ENCODE results near the gene COMMD1. TPM values are rescaled to one million over a fixed set of nuclear protein-coding genes. Genes with fewer than 3 reads are reported as not detected.
"Not testable (repeated sequence)": the region's sequence is repeated elsewhere in the genome, so short reads cannot be mapped to it uniquely, and the experiment has no call there.

The COMMD1 gene
- 10 to 100 TPM; 32.3 to 50.4 (median 44.2) TPM for total RNA-seq

- 0% methylated on average over 4 to 21 of the region's 33 CpGs for WGBS, 2 donors (ENCODE audit: low coverage in 1 of 2)
- H3K27me3 ChIP-seq: no peaks in the 10 kb centered on the region
- peaks cover 0 to 40% (median 7%) of the 10 kb centered on the region in 3 donors for H3K4me1 ChIP-seq
- peak; percentile 93 for ATAC-seq
- H3K36me3 ChIP-seq: peaks cover 0 to 3% of the 10 kb centered on the region in 2 donors
- H3K27ac ChIP-seq: peak within 1 kb of the TSS; percentile 26 to 87 (median 78)
- no peaks in the 10 kb centered on the region for H3K9me3 ChIP-seq
- peak within 1 kb of the TSS; percentile 59 to 82 for H3K4me3 ChIP-seq
- TF ChIP-seq EP300 (IDR thresholded peaks at IDR 0.05): no peak
- peak; percentile 49 to 54 for TF ChIP-seq POLR2A (IDR thresholded peaks at IDR 0.05)
- TF ChIP-seq POLR2AphosphoS5 (IDR thresholded peaks at IDR 0.05): peak; percentile 55
- no peak for TF ChIP-seq CTCF (IDR thresholded peaks at IDR 0.05)
These were observed at the start of gene COMMD1 for GRCh38 chr2:61905372-61906185. COMMD1 (plus strand) TSS chr2:61905674; CDS start chr2:61905679, 5 bp downstream.

- no peak for ATAC-seq
- Histone ChIP-seq H3K4me1 (peaks cover 0 to 17% (median 3%) of the 10 kb centered on the region in 3 donors), H3K36me3 (no peaks in the 10 kb centered on the region), H3K9me3 (no peaks in the 10 kb centered on the region), H3K27me3 (no peaks in the 10 kb centered on the region), H3K4me3 (no peak overlapping the region), H3K27ac (no peak overlapping the region)
- TF ChIP-seq CTCF (IDR thresholded peaks at IDR 0.05) (no peak), POLR2A (IDR thresholded peaks at IDR 0.05) (no peak), EP300 (IDR thresholded peaks at IDR 0.05) (no peak), POLR2AphosphoS5 (IDR thresholded peaks at IDR 0.05) (no peak)
- WGBS, 2 donors (ENCODE audit: low coverage in 1 of 2): 60 to 72% methylated on average over 3 of the region's 3 CpGs
These were observed 48.2 kb upstream of the COMMD1 start for GRCh38 chr2:61857224-61857623.

GRCh38 chr2:61862085-61862484 lies 43.4 kb upstream of the COMMD1 start:
- Histone ChIP-seq H3K9me3 (no peaks in the 10 kb centered on the region), H3K36me3 (peaks cover 0 to 30% of the 10 kb centered on the region in 2 donors), H3K27me3 (no peaks in the 10 kb centered on the region), H3K27ac (no peak overlapping the region), H3K4me1 (no peaks in the 10 kb centered on the region), H3K4me3 (no peak overlapping the region)
- no peak for TF ChIP-seq POLR2A (IDR thresholded peaks at IDR 0.05)
- no peak for TF ChIP-seq CTCF (IDR thresholded peaks at IDR 0.05)
- no peak for TF ChIP-seq POLR2AphosphoS5 (IDR thresholded peaks at IDR 0.05)
- no peak for TF ChIP-seq EP300 (IDR thresholded peaks at IDR 0.05)
- ATAC-seq: no peak
- 87 to 94% methylated on average over 3 to 5 of the region's 5 CpGs for WGBS, 2 donors (ENCODE audit: low coverage in 1 of 2)

GRCh38 chr2:61866482-61867089 lies 38.9 kb upstream of the COMMD1 start:
- H3K27me3 ChIP-seq, H3K4me1 ChIP-seq, H3K9me3 ChIP-seq, ATAC-seq, H3K27ac ChIP-seq, H3K4me3 ChIP-seq: not testable (repeated sequence)
- 92 to 96% methylated on average over 4 to 5 of the region's 14 CpGs for WGBS, 2 donors (ENCODE audit: low coverage in 1 of 2)
- peaks cover 0 to 75% of the 10 kb centered on the region in 2 donors for H3K36me3 ChIP-seq

- ATAC-seq: no peak
- no peaks in the 10 kb centered on the region for H3K27me3 ChIP-seq
- no peaks in the 10 kb centered on the region for H3K4me1 ChIP-seq
- TF ChIP-seq POLR2AphosphoS5 (IDR thresholded peaks at IDR 0.05): no peak
- H3K4me3 ChIP-seq: no peak overlapping the region
- no peak overlapping the region for H3K27ac ChIP-seq
- H3K36me3 ChIP-seq: peaks cover 23 to 100% of the 10 kb centered on the region in 2 donors
- no peaks in the 10 kb centered on the region for H3K9me3 ChIP-seq
- WGBS, 2 donors (ENCODE audit: low coverage in 1 of 2): 88 to 90% methylated on average over 1 of the region's 1 CpG
These were observed 29.1 kb upstream of the COMMD1 start for GRCh38 chr2:61876400-61876799.

All from gastroesophageal sphincter (tissue), 4 donors.